ENCODE data around the gene ANKFY1.

- TF ChIP-seq CTCF (IDR thresholded peaks at IDR 0.05; ENCODE audit: extremely low read depth in 1 of 2, insufficient read depth in 1 of 2, low read depth in 1 of 2, low read length in 2 of 2) (no peak), POLR2A (IDR thresholded peaks at IDR 0.05; ENCODE audit: low read depth, low read length) (no peak), EZH2 (IDR thresholded peaks at IDR 0.05; ENCODE audit: borderline replicate concordance, low read depth, low read length, severe bottlenecking) (no peak), FOS (IDR thresholded peaks at IDR 0.05; ENCODE audit: borderline replicate concordance, insufficient read depth, low read length) (no peak), POLR2AphosphoS5 (IDR thresholded peaks at IDR 0.05; ENCODE audit: insufficient read depth, low read depth, low read length) (no peak), MAX (IDR thresholded peaks at IDR 0.05; ENCODE audit: insufficient read depth, insufficient read length) (no peak), JUN (IDR thresholded peaks at IDR 0.05; ENCODE audit: borderline replicate concordance, insufficient read depth, insufficient read length, low read depth) (no peak), MYC (IDR thresholded peaks at IDR 0.05; ENCODE audit: low read depth, low read length) (no peak)
Measured at GRCh38 chr17:4220655-4221054, 43.1 kb downstream of the ANKFY1 start.

Measured in endothelial cell of umbilical vein (primary cell).